OCI-LY7 (cell line): ENCODE measurements around the gene SLC35B4.

ENCODE experiments used
- EZH2phosphoT487 ChIP-seq: fragments of 200-600 bp; sonication (generic); IDR thresholded peaks from 2 replicates; pipeline ENCODE4 v1.6.1; 2018; ENCODE audit warnings: low read depth, borderline replicate concordance, mild to moderate bottlenecking, mixed run types, antibody characterized with exemption, low read length, moderate library complexity, mixed read lengths
- TF ChIP-seq, protein P1 (sequence below): fragments of 200-600 bp; sonication (generic); conservative IDR thresholded peaks from 2 replicates; pipeline ENCODE4 v1.5.1; 2014; ENCODE audit warnings: mild to moderate bottlenecking, antibody characterized with exemption, low read length, moderate library complexity, mixed read lengths

- TF ChIP-seq, protein P1, sequence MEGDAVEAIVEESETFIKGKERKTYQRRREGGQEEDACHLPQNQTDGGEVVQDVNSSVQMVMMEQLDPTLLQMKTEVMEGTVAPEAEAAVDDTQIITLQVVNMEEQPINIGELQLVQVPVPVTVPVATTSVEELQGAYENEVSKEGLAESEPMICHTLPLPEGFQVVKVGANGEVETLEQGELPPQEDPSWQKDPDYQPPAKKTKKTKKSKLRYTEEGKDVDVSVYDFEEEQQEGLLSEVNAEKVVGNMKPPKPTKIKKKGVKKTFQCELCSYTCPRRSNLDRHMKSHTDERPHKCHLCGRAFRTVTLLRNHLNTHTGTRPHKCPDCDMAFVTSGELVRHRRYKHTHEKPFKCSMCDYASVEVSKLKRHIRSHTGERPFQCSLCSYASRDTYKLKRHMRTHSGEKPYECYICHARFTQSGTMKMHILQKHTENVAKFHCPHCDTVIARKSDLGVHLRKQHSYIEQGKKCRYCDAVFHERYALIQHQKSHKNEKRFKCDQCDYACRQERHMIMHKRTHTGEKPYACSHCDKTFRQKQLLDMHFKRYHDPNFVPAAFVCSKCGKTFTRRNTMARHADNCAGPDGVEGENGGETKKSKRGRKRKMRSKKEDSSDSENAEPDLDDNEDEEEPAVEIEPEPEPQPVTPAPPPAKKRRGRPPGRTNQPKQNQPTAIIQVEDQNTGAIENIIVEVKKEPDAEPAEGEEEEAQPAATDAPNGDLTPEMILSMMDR: no peak
- no peak for TF ChIP-seq EZH2phosphoT487
Measured at GRCh38 chr7:134315679-134316538, 821 bp downstream of the SLC35B4 start.
